Activated CD4-positive, alpha-beta memory T cell treated with anti-CD3 and anti-CD28 coated beads, Interleukin-2, amount 10 ng/mL, durations not matched to agents 7 days and 5 days (primary cell): ENCODE data around the gene EDIL3. TPM values are rescaled to one million over a fixed set of nuclear protein-coding genes. Genes with fewer than 3 reads are reported as not detected.
A peak's percentile ranks its signal among the peaks of the same experiment; 100 is the strongest.

Source experiments
- CTCF ChIA-PET: fragments of 350-600 bp; sonication (Branson Sonifier 250); formaldehyde crosslinking; loops from one replicate; lab custom pipeline; 2021; ENCODE audit warnings: antibody characterized with exemption, inconsistent platforms; lab: Charles Lee
- POLR2A ChIA-PET: fragments of 350-600 bp; sonication (Branson Sonifier 250); formaldehyde crosslinking; loops from one replicate; lab custom pipeline; 2021; ENCODE audit warnings: antibody characterized with exemption; lab: Charles Lee
- DNase-seq: peaks from one replicate; pipeline ENCODE4 v3.0.0-alpha.2; 2020
- H3K27ac Mint-ChIP-seq: one replicate; pipeline ENCODE4 v1.8.0; 2021; ENCODE audit warnings: mild to moderate bottlenecking, mixed read lengths
- H3K27me3 Mint-ChIP-seq: one replicate; pipeline ENCODE4 v1.8.0; 2021; ENCODE audit warnings: mixed read lengths
- H3K36me3 Mint-ChIP-seq: one replicate; pipeline ENCODE4 v1.8.0; 2021; ENCODE audit warnings: low read depth, mixed read lengths
- H3K4me1 Mint-ChIP-seq: one replicate; pipeline ENCODE4 v1.8.0; 2021; ENCODE audit warnings: mixed read lengths
- H3K4me3 Mint-ChIP-seq: one replicate; pipeline ENCODE4 v1.8.0; 2021; ENCODE audit warnings: mild to moderate bottlenecking, mixed read lengths
- H3K9me3 Mint-ChIP-seq: one replicate; pipeline ENCODE4 v1.8.0; 2021; ENCODE audit warnings: mixed read lengths
- total RNA-seq, 2 experiments: library from RNA; stranded (reverse); gene quantifications; one replicate each; pipeline ENCODE4 v1.2.3, GENCODE V29; 2021

EDIL3 gene
- total RNA-seq, 2 experiments from 2014 or later = not detected

GRCh38 chr5:83957188-83957587, 427.5 kb downstream of the EDIL3 start:
- Mint-ChIP-seq H3K27me3 (no peaks in the 10 kb centered on the region), H3K9me3 (no peaks in the 10 kb centered on the region), H3K4me3 (no peak overlapping the region), H3K36me3 (no peaks in the 10 kb centered on the region), H3K4me1 (no peaks in the 10 kb centered on the region), H3K27ac (no peak overlapping the region)
- CTCF ChIA-PET = no interaction called here
- no peak for DNase-seq
- POLR2A ChIA-PET = no interaction called here

DNA sequence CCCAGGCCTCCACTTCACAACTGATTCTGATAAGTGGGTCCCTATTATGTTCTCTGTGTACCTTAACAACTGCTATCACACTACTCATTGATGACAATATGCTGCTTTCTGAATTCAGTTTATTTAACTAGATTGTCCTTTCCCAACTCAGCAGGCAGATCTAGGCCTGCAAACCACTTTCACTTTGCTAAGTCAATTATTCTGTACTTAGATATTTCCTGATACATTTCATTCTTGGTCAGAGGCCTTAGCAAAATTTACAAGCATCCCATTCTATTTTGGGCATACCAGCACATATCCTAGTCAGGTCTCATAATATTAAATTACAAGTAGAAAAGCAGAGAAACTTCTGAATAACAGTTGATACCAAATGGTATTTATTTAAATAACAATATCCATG, 428.3 kb downstream of the EDIL3 start:
- Mint-ChIP-seq H3K4me1 (no peaks in the 10 kb centered on the region), H3K9me3 (no peaks in the 10 kb centered on the region), H3K27ac (no peak overlapping the region), H3K36me3 (no peaks in the 10 kb centered on the region), H3K4me3 (no peak overlapping the region), H3K27me3 (no peaks in the 10 kb centered on the region)
- DNase-seq = no peak
- POLR2A ChIA-PET = no interaction called here
- CTCF ChIA-PET = no interaction called here

- no peak overlapping the region for H3K27ac Mint-ChIP-seq
- no peaks in the 10 kb centered on the region for H3K27me3 Mint-ChIP-seq
- H3K4me1 Mint-ChIP-seq = no peaks in the 10 kb centered on the region
- DNase-seq = no peak
- POLR2A ChIA-PET = no interaction called here
- no peak overlapping the region for H3K4me3 Mint-ChIP-seq
- no peaks in the 10 kb centered on the region for H3K36me3 Mint-ChIP-seq
- CTCF ChIA-PET = no interaction called here
- no peaks in the 10 kb centered on the region for H3K9me3 Mint-ChIP-seq
Measured at GRCh38 chr5:83955916-83956315, 428.8 kb downstream of the EDIL3 start.

DNA sequence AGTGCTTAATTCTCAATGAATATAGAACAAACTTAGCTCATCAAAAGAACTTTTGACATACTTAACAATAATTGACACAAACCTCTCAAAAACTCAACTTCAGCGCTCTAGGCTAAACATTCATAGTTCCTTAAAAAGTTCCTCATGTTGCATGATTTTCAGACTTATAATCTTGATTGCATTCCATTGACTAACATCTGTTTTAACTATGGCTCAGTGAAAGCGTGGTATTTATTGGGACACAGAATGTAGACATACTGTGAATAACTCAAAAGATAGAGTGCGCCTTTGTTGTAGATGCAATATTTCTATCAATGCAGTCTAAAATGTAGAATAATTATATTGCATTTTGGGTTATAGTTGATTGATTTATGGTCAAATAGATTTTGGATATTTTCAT, 436.9 kb downstream of the EDIL3 start:
- Mint-ChIP-seq H3K27me3 (no peaks in the 10 kb centered on the region), H3K4me1 (no peaks in the 10 kb centered on the region), H3K4me3 (no peak overlapping the region), H3K36me3 (no peaks in the 10 kb centered on the region), H3K27ac (no peak overlapping the region), H3K9me3 (no peaks in the 10 kb centered on the region)
- DNase-seq = no peak
- ChIA-PET POLR2A (no interaction called here), CTCF (interaction anchor here (1.3 kb wide), 1 partner anchor 19 kb away, joined by 3 read pairs; no protein-coding TSS in a partner anchor)

GRCh38 chr5:83946516-83946915, 438.2 kb downstream of the EDIL3 start:
- no peaks in the 10 kb centered on the region for H3K4me1 Mint-ChIP-seq
- ChIA-PET CTCF (interaction anchor here (1.0 kb wide), 1 partner anchor 19 kb away, joined by 3 read pairs; no protein-coding TSS in a partner anchor), POLR2A (no interaction called here)
- H3K27me3 Mint-ChIP-seq = no peaks in the 10 kb centered on the region
- no peaks in the 10 kb centered on the region for H3K9me3 Mint-ChIP-seq
- H3K27ac Mint-ChIP-seq = no peak overlapping the region
- H3K36me3 Mint-ChIP-seq = no peaks in the 10 kb centered on the region
- no peak overlapping the region for H3K4me3 Mint-ChIP-seq
- DNase-seq = no peak

DNA sequence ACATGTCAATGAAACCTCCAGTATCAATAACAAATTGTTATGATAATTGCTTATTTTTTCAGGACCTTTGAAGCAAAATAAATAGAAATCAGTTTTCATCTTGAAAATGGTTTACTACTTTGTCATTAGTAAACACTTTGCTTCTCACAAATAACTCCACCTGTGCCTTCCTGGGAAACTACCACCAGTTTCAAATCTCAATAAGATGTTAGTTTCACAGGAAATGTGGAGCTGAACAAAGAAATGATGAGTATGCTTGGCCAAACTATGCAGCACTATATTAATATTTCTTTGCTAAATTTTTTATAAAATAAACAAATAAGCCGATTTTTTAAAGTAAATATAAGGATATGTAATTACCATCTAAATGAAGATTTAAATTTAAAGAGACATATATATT, 442.5 kb downstream of the EDIL3 start:
- POLR2A ChIA-PET = no interaction called here
- H3K4me1 Mint-ChIP-seq = no peaks in the 10 kb centered on the region
- CTCF ChIA-PET = no interaction called here
- no peaks in the 10 kb centered on the region for H3K27me3 Mint-ChIP-seq
- H3K36me3 Mint-ChIP-seq = no peaks in the 10 kb centered on the region
- H3K4me3 Mint-ChIP-seq = no peak overlapping the region
- H3K27ac Mint-ChIP-seq = no peak overlapping the region
- no peak for DNase-seq
- H3K9me3 Mint-ChIP-seq = no peaks in the 10 kb centered on the region

- ChIA-PET POLR2A (no interaction called here), CTCF (no interaction called here)
Measured at GRCh38 chr5:83937837-83938236, 446.8 kb downstream of the EDIL3 start.

GRCh38 chr5:83931969-83932368, 452.7 kb downstream of the EDIL3 start:
- H3K4me3 Mint-ChIP-seq = no peak overlapping the region
- H3K36me3 Mint-ChIP-seq = no peaks in the 10 kb centered on the region
- DNase-seq = no peak
- H3K27ac Mint-ChIP-seq = no peak overlapping the region
- ChIA-PET CTCF (no interaction called here), POLR2A (no interaction called here)
- H3K4me1 Mint-ChIP-seq = no peaks in the 10 kb centered on the region
- no peaks in the 10 kb centered on the region for H3K27me3 Mint-ChIP-seq
- H3K9me3 Mint-ChIP-seq = no peaks in the 10 kb centered on the region

More at GRCh38 chr5:83937837-83938236, 446.8 kb downstream of the EDIL3 start:
- Mint-ChIP-seq H3K9me3 (no peaks in the 10 kb centered on the region), H3K4me1 (no peaks in the 10 kb centered on the region), H3K4me3 (no peak overlapping the region), H3K27me3 (no peaks in the 10 kb centered on the region), H3K36me3 (no peaks in the 10 kb centered on the region), H3K27ac (no peak overlapping the region)
- no peak for DNase-seq

DNA sequence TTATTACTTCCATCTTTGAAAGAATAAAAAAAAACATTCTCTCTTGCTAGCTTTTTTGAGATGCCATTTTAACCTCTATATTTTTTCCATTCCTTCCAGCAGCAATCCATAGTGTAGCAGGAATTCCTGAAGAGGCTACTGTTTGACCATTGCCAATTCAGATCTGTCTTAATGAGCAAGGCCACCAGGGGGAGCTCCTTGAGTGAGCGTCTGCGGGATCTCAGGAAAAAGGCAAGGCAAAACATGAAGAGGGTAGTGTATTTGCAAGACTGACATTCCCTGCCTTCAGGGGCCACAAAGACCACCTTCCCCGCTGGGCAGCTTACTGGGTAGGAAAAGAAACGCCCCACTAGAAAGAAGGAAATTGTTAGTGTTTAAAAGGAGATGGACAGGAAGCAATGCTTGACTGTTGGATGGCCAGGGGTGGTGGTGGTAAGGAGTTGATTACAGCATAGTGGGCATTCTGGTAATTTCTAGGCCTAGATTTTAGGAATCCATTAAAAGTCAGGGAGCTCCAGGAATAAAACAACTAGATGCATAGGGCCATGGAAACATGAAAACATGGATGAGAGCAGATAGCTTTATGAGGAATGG, 457.4 kb downstream of the EDIL3 start:
- Mint-ChIP-seq H3K36me3 (no peaks in the 10 kb centered on the region), H3K27ac (no peak overlapping the region), H3K4me3 (no peak overlapping the region), H3K4me1 (no peaks in the 10 kb centered on the region), H3K9me3 (no peaks in the 10 kb centered on the region), H3K27me3 (no peaks in the 10 kb centered on the region)
- DNase-seq = peak; percentile 30
- CTCF ChIA-PET = interaction anchor here (0.8 to 1.5 kb wide), 8 partner anchors 9 to 210 kb away, joined by 3 to 6 read pairs (median 4); no protein-coding TSS in a partner anchor
- POLR2A ChIA-PET = interaction anchor here (0.7 kb wide), 1 partner anchor 745 kb away, joined by 3 read pairs; no protein-coding TSS in a partner anchor

- Mint-ChIP-seq H3K36me3 (no peaks in the 10 kb centered on the region), H3K4me1 (no peaks in the 10 kb centered on the region), H3K4me3 (no peak overlapping the region), H3K9me3 (no peaks in the 10 kb centered on the region), H3K27ac (no peak overlapping the region), H3K27me3 (no peaks in the 10 kb centered on the region)
- CTCF ChIA-PET = no interaction called here
- POLR2A ChIA-PET = no interaction called here
- no peak for DNase-seq
Measured at GRCh38 chr5:83925955-83926337, 458.7 kb downstream of the EDIL3 start.

DNA sequence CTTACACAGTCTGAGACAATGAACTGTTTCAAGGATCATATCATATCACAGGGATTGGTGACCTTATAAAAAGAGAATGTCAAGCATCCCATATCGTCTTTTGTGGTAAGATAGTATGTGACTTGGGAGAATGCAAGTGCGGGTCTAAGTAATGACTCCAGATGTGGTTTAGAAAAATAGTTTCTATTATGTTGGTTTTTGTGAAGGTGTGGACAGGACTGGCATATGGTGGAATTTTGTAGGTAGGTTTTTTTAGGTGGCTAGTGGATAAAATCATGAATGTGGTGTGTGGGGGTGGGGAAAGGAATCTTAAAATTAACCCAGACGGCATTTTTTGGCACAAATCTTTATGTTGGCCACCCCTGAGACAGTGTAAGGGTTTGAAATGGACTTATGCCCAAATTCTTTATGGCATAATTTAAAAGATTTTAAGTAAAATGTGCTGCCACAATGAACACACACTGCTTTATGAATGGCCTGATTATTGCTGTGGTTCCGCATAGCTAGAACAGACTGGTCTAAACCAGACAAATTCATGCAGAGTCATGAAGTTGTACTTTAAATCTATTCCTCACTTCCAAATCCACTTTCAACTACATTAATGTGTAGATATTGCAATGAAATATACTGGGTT, 459.2 kb downstream of the EDIL3 start:
- Mint-ChIP-seq H3K4me1 (no peaks in the 10 kb centered on the region), H3K9me3 (no peaks in the 10 kb centered on the region), H3K4me3 (no peak overlapping the region), H3K36me3 (no peaks in the 10 kb centered on the region), H3K27me3 (no peaks in the 10 kb centered on the region), H3K27ac (no peak overlapping the region)
- DNase-seq = no peak
- POLR2A ChIA-PET = no interaction called here
- CTCF ChIA-PET = no interaction called here

GRCh38 chr5:83924891-83925290, 459.8 kb downstream of the EDIL3 start:
- no peaks in the 10 kb centered on the region for H3K36me3 Mint-ChIP-seq

DNA sequence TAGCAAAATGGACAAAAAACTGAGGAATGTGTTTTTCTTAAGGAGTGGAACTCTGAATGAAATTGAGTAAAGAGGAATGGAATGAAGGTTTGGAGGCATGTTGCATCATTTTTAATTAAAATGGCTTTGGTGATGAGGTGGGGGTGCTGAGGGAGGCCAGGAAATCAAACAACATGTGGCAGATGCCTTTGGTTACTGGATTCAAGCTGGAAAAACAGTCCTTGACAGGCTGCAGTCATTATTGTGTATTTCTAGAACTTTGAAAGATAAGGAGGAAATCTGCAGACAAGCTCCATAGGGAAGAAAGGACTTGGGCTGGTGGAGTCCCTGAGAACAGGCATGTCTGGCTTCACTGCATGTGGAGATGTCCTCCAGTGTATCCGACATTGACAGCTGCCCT, 460.5 kb downstream of the EDIL3 start:
- Mint-ChIP-seq H3K4me1 (no peaks in the 10 kb centered on the region), H3K27ac (no peak overlapping the region), H3K27me3 (no peaks in the 10 kb centered on the region), H3K4me3 (no peak overlapping the region), H3K9me3 (no peaks in the 10 kb centered on the region), H3K36me3 (no peaks in the 10 kb centered on the region)
- ChIA-PET POLR2A (no interaction called here), CTCF (no interaction called here)
- DNase-seq = no peak

More at GRCh38 chr5:83924891-83925290, 459.8 kb downstream of the EDIL3 start:
- Mint-ChIP-seq H3K9me3 (no peaks in the 10 kb centered on the region), H3K4me1 (no peaks in the 10 kb centered on the region), H3K27ac (no peak overlapping the region), H3K27me3 (no peaks in the 10 kb centered on the region), H3K4me3 (no peak overlapping the region)
- DNase-seq = no peak
- POLR2A ChIA-PET = no interaction called here
- CTCF ChIA-PET = no interaction called here

DNA sequence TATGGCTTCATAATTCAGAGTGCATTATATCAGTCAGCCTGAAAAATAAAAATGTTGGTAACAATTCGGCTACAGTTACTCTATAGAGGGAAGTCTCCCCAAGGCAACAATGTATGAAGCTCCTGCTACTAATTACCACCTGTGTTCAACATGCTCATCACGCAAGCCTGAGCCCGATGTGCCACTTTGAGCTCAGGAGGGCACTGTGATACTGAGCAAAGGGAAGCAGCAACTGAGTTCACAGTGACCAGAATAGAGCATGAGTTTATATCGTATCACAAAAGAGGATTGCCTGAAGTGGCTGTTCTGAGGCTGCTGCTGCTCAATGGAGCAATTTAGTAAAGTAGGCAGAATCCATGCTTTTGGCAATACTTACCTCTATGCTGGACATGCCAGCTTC, 462.0 kb downstream of the EDIL3 start:
- ChIA-PET CTCF (no interaction called here), POLR2A (no interaction called here)
- Mint-ChIP-seq H3K36me3 (no peaks in the 10 kb centered on the region), H3K4me1 (no peaks in the 10 kb centered on the region), H3K27me3 (no peaks in the 10 kb centered on the region), H3K4me3 (no peak overlapping the region), H3K27ac (no peak overlapping the region), H3K9me3 (no peaks in the 10 kb centered on the region)
- no peak for DNase-seq
